Retinal pigment epithelial cell (primary cell): Measurements from ENCODE around the gene GALNT16.
"Not testable (repeated sequence)": the region's sequence is repeated elsewhere in the genome, so short reads cannot be mapped to it uniquely, and the experiment has no call there.

Experiments used
- DNase-seq: peaks from one replicate; pipeline ENCODE4 v3.0.0-alpha.2; 2010; ENCODE audit warnings: low read depth
- H3K4me3 ChIP-seq: 2 replicates; pipeline ENCODE4 v1.5.1; 2011; ENCODE audit warnings: mild to moderate bottlenecking, low read length, control low read depth, moderate library complexity
- CTCF ChIP-seq: conservative IDR thresholded peaks from 2 replicates; pipeline ENCODE4 v1.5.1; 2011; ENCODE audit warnings: low read depth, low read length, control low read depth, inconsistent platforms

GALNT16 gene

GRCh38 chr14:69259527-69260189 is at the start of gene GALNT16:
Gene GALNT16 (plus strand): TSS chr14:69260158. CDS start chr14:69260291, 133 bp downstream.
- TF ChIP-seq CTCF = no peak
- peak within 1 kb of the TSS; percentile 47 for H3K4me3 ChIP-seq
- no peak for DNase-seq

- no peak for DNase-seq
- TF ChIP-seq CTCF = no peak
- H3K4me3 ChIP-seq = no peak overlapping the region
Measured at GRCh38 chr14:69214393-69214792, 45.6 kb upstream of the GALNT16 start.

GRCh38 chr14:69217663-69218062 is 42.3 kb upstream of the GALNT16 start:
- not testable (repeated sequence) for H3K4me3 ChIP-seq, DNase-seq

- no peak for TF ChIP-seq CTCF
- no peak for DNase-seq
- H3K4me3 ChIP-seq = no peak overlapping the region
Measured at GRCh38 chr14:69224946-69225345, 35.0 kb upstream of the GALNT16 start.

GRCh38 chr14:69226178-69226577 is 33.8 kb upstream of the GALNT16 start:
- H3K4me3 ChIP-seq = no peak overlapping the region
- DNase-seq = no peak
- TF ChIP-seq CTCF = no peak

GRCh38 chr14:69226736-69227135 is 33.2 kb upstream of the GALNT16 start:
- peak; percentile 8 for DNase-seq
- TF ChIP-seq CTCF = no peak
- H3K4me3 ChIP-seq = no peak overlapping the region

- no peak for DNase-seq
- no peak for TF ChIP-seq CTCF
- H3K4me3 ChIP-seq = no peak overlapping the region
Measured at GRCh38 chr14:69231486-69231885, 28.5 kb upstream of the GALNT16 start.
